H9 (cell line): ENCODE results near the gene P3H3. TPM values are rescaled to one million over a fixed set of nuclear protein-coding genes. Genes with fewer than 3 reads are reported as not detected.

Experiments
- DNase-seq: peaks from one replicate; pipeline ENCODE4 v3.0.0-alpha.2; 2017
- H2AFZ ChIP-seq: one replicate; pipeline ENCODE4 v1.6.1; 2013; ENCODE audit warnings: mild to moderate bottlenecking, low read length, control low read depth, moderate library complexity
- H2AK5ac ChIP-seq: 2 replicates; pipeline ENCODE4 v1.6.1; 2013; ENCODE audit warnings: low read length, control low read depth, mixed read lengths; ENCODE audit not compliant: insufficient read length
- H2BK120ac ChIP-seq: one replicate; pipeline ENCODE4 v1.6.1; 2013; ENCODE audit warnings: low read depth, mild to moderate bottlenecking, low read length, control low read depth, inconsistent platforms; ENCODE audit not compliant: poor library complexity, severe bottlenecking
- H2BK12ac ChIP-seq: 2 replicates; pipeline ENCODE4 v1.6.1; 2013; ENCODE audit warnings: low read length, control low read depth, mixed read lengths, low read depth; ENCODE audit not compliant: insufficient read length
- H2BK15ac ChIP-seq: 2 replicates; pipeline ENCODE4 v1.6.1; 2013; ENCODE audit warnings: low read depth, low read length, control low read depth
- H2BK20ac ChIP-seq: one replicate; pipeline ENCODE4 v1.6.1; 2013; ENCODE audit warnings: low read depth, mild to moderate bottlenecking, low read length, control low read depth, inconsistent platforms; ENCODE audit not compliant: poor library complexity, severe bottlenecking
- H2BK5ac ChIP-seq: 2 replicates; pipeline ENCODE4 v1.6.1; 2013; ENCODE audit warnings: low read length, control low read depth, mixed read lengths; ENCODE audit not compliant: insufficient read length
- H3K14ac ChIP-seq: 2 replicates; pipeline ENCODE4 v1.6.1; 2013; ENCODE audit warnings: low read length, control low read depth; ENCODE audit not compliant: insufficient read depth
- H3K18ac ChIP-seq: 2 replicates; pipeline ENCODE4 v1.6.1; 2013; ENCODE audit warnings: low read depth, mild to moderate bottlenecking, mixed read lengths, low read length, control low read depth; ENCODE audit not compliant: insufficient read length
- H3K23ac ChIP-seq: 2 replicates; pipeline ENCODE4 v1.6.1; 2013; ENCODE audit warnings: low read length, control low read depth, mixed read lengths, low read depth; ENCODE audit not compliant: insufficient read length
- H3K23me2 ChIP-seq: 2 replicates; pipeline ENCODE4 v1.6.1; 2013; ENCODE audit warnings: low read depth, mild to moderate bottlenecking, mixed read lengths, low read length, control low read depth; ENCODE audit not compliant: insufficient read length, poor library complexity, severe bottlenecking
- H3K27ac ChIP-seq: 2 replicates; pipeline ENCODE4 v1.5.1; 2013; ENCODE audit warnings: low read length, control low read depth, mixed read lengths, low read depth; ENCODE audit not compliant: insufficient read length
- H3K27me3 ChIP-seq: 2 replicates; pipeline ENCODE4 v1.6.1; 2013; ENCODE audit warnings: low read length, control low read depth, inconsistent platforms; ENCODE audit not compliant: insufficient read depth
- H3K4ac ChIP-seq: 2 replicates; pipeline ENCODE4 v1.6.1; 2013; ENCODE audit warnings: low read depth, mild to moderate bottlenecking, control low read depth, inconsistent platforms, low read length, moderate library complexity
- H3K4me1 ChIP-seq: 2 replicates; pipeline ENCODE4 v1.6.1; 2013; ENCODE audit warnings: low read length, control low read depth, inconsistent platforms; ENCODE audit not compliant: insufficient read depth
- H3K4me2 ChIP-seq: 2 replicates; pipeline ENCODE4 v1.6.1; 2013; ENCODE audit warnings: low read length, control low read depth, mixed read lengths; ENCODE audit not compliant: insufficient read length, insufficient read depth
- H3K56ac ChIP-seq: 2 replicates; pipeline ENCODE4 v1.6.1; 2013; ENCODE audit warnings: low read depth, mild to moderate bottlenecking, mixed read lengths, low read length, control low read depth; ENCODE audit not compliant: insufficient read length
- H3K79me1 ChIP-seq: 2 replicates; pipeline ENCODE4 v1.6.1; 2013; ENCODE audit warnings: low read depth, mild to moderate bottlenecking, moderate library complexity, low read length, control low read depth, inconsistent platforms; ENCODE audit not compliant: insufficient read depth, poor library complexity, severe bottlenecking
- H3K79me2 ChIP-seq: 2 replicates; pipeline ENCODE4 v1.6.1; 2013; ENCODE audit warnings: low read length, control low read depth, inconsistent platforms; ENCODE audit not compliant: insufficient read depth
- H3K9ac ChIP-seq: 2 replicates; pipeline ENCODE4 v1.6.1; 2013; ENCODE audit warnings: low read length, control low read depth, mixed read lengths; ENCODE audit not compliant: insufficient read length; ENCODE audit errors: extremely low read depth
- H3K9me3 ChIP-seq: one replicate; pipeline ENCODE4 v1.6.1; 2013; ENCODE audit warnings: low read depth, low read length, inconsistent platforms; ENCODE audit not compliant: control insufficient read depth
- H3T11ph ChIP-seq: one replicate; pipeline ENCODE4 v1.6.1; 2013; ENCODE audit warnings: mild to moderate bottlenecking, low read length, control low read depth, inconsistent platforms
- H4K20me1 ChIP-seq: one replicate; pipeline ENCODE4 v1.6.1; 2013; ENCODE audit not compliant: control insufficient read depth, insufficient read length, insufficient read depth
- H4K5ac ChIP-seq: 2 replicates; pipeline ENCODE4 v1.6.1; 2013; ENCODE audit warnings: low read depth, mild to moderate bottlenecking, mixed read lengths, low read length, control low read depth; ENCODE audit not compliant: insufficient read length
- H4K8ac ChIP-seq: replicated peaks from 2 replicates; pipeline ENCODE4 v1.6.1; 2013; ENCODE audit warnings: low read length, control low read depth, mixed read lengths, low read depth; ENCODE audit not compliant: insufficient read length
- H4K91ac ChIP-seq: 2 replicates; pipeline ENCODE4 v1.6.1; 2013; ENCODE audit warnings: low read depth, mild to moderate bottlenecking, moderate library complexity, mixed read lengths, low read length, control low read depth; ENCODE audit not compliant: insufficient read length
- H3K27ac Mint-ChIP-seq, 3 experiments: 2 replicates in 2 of 3; 3 replicates in 1 of 3; pipeline ENCODE4 v1.8.0; 2020 to 2021; ENCODE audit warnings: mixed read lengths in 3 of 3, mild to moderate bottlenecking in 1 of 3, moderate library complexity in 1 of 3
- H3K27me3 Mint-ChIP-seq: 2 replicates; pipeline ENCODE4 v1.8.0; 2021; ENCODE audit warnings: low read depth, mild to moderate bottlenecking, moderate library complexity, mixed read lengths
- H3K36me3 Mint-ChIP-seq, 3 experiments: 2 replicates in 2 of 3; 3 replicates in 1 of 3; pipeline ENCODE4 v1.8.0; 2020 to 2021; ENCODE audit warnings: low read depth in 3 of 3, mixed read lengths in 3 of 3; ENCODE audit not compliant: insufficient read depth in 1 of 3
- H3K4me1 Mint-ChIP-seq, 2 experiments: 2 replicates each; pipeline ENCODE4 v1.8.0; 2020; ENCODE audit warnings: mixed read lengths in 2 of 2
- H3K4me3 Mint-ChIP-seq, 2 experiments: 2 replicates in 1 of 2; 3 replicates in 1 of 2; pipeline ENCODE4 v1.8.0; 2020 to 2021; ENCODE audit warnings: mild to moderate bottlenecking in 2 of 2, mixed read lengths in 2 of 2, moderate library complexity in 1 of 2
- H3K9me3 Mint-ChIP-seq, 2 experiments: 2 replicates in 1 of 2; 3 replicates in 1 of 2; pipeline ENCODE4 v1.8.0; 2020; ENCODE audit warnings: mild to moderate bottlenecking in 2 of 2, mixed read lengths in 2 of 2, moderate library complexity in 1 of 2
- WGBS: extraction: QIAGEN DNeasy Blood & Tissue Kit; methylation state at CpG from one replicate; pipeline ENCODE4 v1.1.7; 2013; ENCODE audit warnings: missing lambda C conversion rate, low lambda C conversion rate, mixed read lengths; ENCODE audit not compliant: insufficient read length; ENCODE audit errors: extremely low coverage; 5-methylcytosine and 5-hydroxymethylcytosine counted together
- total RNA-seq: library from RNA; stranded (reverse); gene quantifications from 2 replicates; pipeline ENCODE4 v1.2.1, GENCODE V29; 2021
- TF ChIP-seq, protein P1 (sequence below): fragments of 200-600 bp; sonication (generic); conservative IDR thresholded peaks from 3 replicates; pipeline ENCODE4 v1.8.0; 2021; ENCODE audit warnings: antibody characterized with exemption, mild to moderate bottlenecking

Gene P3H3
- total RNA-seq, 1 experiment from 2014 or later, result 55.0 TPM

- H3K27ac Mint-ChIP-seq, result peak overlapping the region; percentile 0 to 96 (median 9); a peak in 3 of 7 replicates
- H3K4me3 Mint-ChIP-seq, result peak overlapping the region in 1 of 2 experiments; percentile 2; a peak in 1 of 5 replicates
Measured at GRCh38 chr12:6817662-6818157, 10.5 kb upstream of the P3H3 start.

More at GRCh38 chr12:6817662-6818157, 10.5 kb upstream of the P3H3 start:
- no peaks in the 10 kb centered on the region for H3K79me1 ChIP-seq
- no peaks in the 10 kb centered on the region for H4K20me1 ChIP-seq
- H2AFZ ChIP-seq, result no peak overlapping the region
- H2BK120ac ChIP-seq, result no peak overlapping the region
- H3T11ph ChIP-seq, result no peak overlapping the region
- TF ChIP-seq, protein P1, sequence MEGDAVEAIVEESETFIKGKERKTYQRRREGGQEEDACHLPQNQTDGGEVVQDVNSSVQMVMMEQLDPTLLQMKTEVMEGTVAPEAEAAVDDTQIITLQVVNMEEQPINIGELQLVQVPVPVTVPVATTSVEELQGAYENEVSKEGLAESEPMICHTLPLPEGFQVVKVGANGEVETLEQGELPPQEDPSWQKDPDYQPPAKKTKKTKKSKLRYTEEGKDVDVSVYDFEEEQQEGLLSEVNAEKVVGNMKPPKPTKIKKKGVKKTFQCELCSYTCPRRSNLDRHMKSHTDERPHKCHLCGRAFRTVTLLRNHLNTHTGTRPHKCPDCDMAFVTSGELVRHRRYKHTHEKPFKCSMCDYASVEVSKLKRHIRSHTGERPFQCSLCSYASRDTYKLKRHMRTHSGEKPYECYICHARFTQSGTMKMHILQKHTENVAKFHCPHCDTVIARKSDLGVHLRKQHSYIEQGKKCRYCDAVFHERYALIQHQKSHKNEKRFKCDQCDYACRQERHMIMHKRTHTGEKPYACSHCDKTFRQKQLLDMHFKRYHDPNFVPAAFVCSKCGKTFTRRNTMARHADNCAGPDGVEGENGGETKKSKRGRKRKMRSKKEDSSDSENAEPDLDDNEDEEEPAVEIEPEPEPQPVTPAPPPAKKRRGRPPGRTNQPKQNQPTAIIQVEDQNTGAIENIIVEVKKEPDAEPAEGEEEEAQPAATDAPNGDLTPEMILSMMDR, result no peak
- peaks cover 0 to 2% of the 10 kb centered on the region in 2 experiments; a peak in 1 of 5 replicates for H3K9me3 Mint-ChIP-seq
- H2BK20ac ChIP-seq, result no peak overlapping the region
- no peak overlapping the region for H3K27ac ChIP-seq
- H3K9ac ChIP-seq, result no peak overlapping the region
- H3K27me3 ChIP-seq, result peaks cover 4% of the 10 kb centered on the region; the same call in 1 of the 2 replicates
- H3K4me2 ChIP-seq, result no peak overlapping the region
- H4K5ac ChIP-seq, result no peak overlapping the region
- WGBS, result 100% methylated on average over 8 of the region's 20 CpGs
- no peak overlapping the region for H3K23ac ChIP-seq
- DNase-seq, result no peak
- no peak overlapping the region for H2BK15ac ChIP-seq
- H3K36me3 Mint-ChIP-seq, result peaks cover 0 to 3% (median 0%) of the 10 kb centered on the region in 3 experiments; a peak in 1 of 7 replicates
- H3K18ac ChIP-seq, result no peak overlapping the region
- H2AK5ac ChIP-seq, result no peak overlapping the region
- peaks cover 7% of the 10 kb centered on the region; the same call in 1 of the 2 replicates for H3K4me1 ChIP-seq
- no peaks in the 10 kb centered on the region for H3K79me2 ChIP-seq
- no peak overlapping the region for H2BK12ac ChIP-seq
- H3K4me1 Mint-ChIP-seq, result peaks cover 44% of the 10 kb centered on the region in 2 experiments
- H3K56ac ChIP-seq, result no peak overlapping the region
- H4K8ac ChIP-seq, result peak overlapping the region; percentile 2
- peaks cover 66% of the 10 kb centered on the region for H3K27me3 Mint-ChIP-seq
- no peaks in the 10 kb centered on the region for H3K9me3 ChIP-seq
- peaks cover 8% of the 10 kb centered on the region for H3K23me2 ChIP-seq
- H3K14ac ChIP-seq, result no peak overlapping the region
- H4K91ac ChIP-seq, result no peak overlapping the region
- no peak overlapping the region for H2BK5ac ChIP-seq
- no peak overlapping the region for H3K4ac ChIP-seq
